SU-DHL-6 (cell line): ENCODE measurements around the gene LSM2.
"Not testable (repeated sequence)": the region's sequence is repeated elsewhere in the genome, so short reads cannot be mapped to it uniquely, and the experiment has no call there.

Experiments used
- CTCF ChIP-seq: fragments of 200-600 bp; sonication (generic); IDR thresholded peaks from one replicate; pipeline ENCODE4 v1.5.1; 2017; ENCODE audit warnings: antibody characterized with exemption, mild to moderate bottlenecking, low read length, moderate library complexity; ENCODE audit not compliant: insufficient read depth, poor library complexity, severe bottlenecking
- EZH2phosphoT487 ChIP-seq: fragments of 200-600 bp; sonication (generic), shearing (Covaris generic); conservative IDR thresholded peaks from 2 replicates; pipeline ENCODE4 v1.6.1; 2018; ENCODE audit warnings: mild to moderate bottlenecking, antibody characterized with exemption, low read length, moderate library complexity, mixed read lengths

GRCh38 chr6:31839779-31840126 is 33.0 kb upstream of the LSM2 start:
- not testable (repeated sequence) for TF ChIP-seq CTCF, EZH2phosphoT487
